ENCODE measurements around the gene UBD.

GRCh38 chr6:29559524-29560287, at the start of gene UBD:
- TF ChIP-seq RARB (CRISPR knock-in tag; IDR thresholded peaks at IDR 0.05) (no peak), PPARA (CRISPR knock-in tag; IDR thresholded peaks at IDR 0.05; ENCODE audit: borderline replicate concordance) (no peak), ZC3H10 (CRISPR knock-in tag; IDR thresholded peaks at IDR 0.05) (no peak), CSDC2 (CRISPR knock-in tag; IDR thresholded peaks at IDR 0.05) (no peak)

Data from SK-N-SH treated with all-trans-retinoic acid at 6 μM for 48 hours (cell line).